ENCODE measurements around the gene TGM5.

The TGM5 gene

GRCh38 chr15:43218908-43219706 is 47.6 kb downstream of the TGM5 start:
- peak; percentile 40 for DNase-seq (ENCODE audit: low read depth)
- TF ChIP-seq, protein P1, sequence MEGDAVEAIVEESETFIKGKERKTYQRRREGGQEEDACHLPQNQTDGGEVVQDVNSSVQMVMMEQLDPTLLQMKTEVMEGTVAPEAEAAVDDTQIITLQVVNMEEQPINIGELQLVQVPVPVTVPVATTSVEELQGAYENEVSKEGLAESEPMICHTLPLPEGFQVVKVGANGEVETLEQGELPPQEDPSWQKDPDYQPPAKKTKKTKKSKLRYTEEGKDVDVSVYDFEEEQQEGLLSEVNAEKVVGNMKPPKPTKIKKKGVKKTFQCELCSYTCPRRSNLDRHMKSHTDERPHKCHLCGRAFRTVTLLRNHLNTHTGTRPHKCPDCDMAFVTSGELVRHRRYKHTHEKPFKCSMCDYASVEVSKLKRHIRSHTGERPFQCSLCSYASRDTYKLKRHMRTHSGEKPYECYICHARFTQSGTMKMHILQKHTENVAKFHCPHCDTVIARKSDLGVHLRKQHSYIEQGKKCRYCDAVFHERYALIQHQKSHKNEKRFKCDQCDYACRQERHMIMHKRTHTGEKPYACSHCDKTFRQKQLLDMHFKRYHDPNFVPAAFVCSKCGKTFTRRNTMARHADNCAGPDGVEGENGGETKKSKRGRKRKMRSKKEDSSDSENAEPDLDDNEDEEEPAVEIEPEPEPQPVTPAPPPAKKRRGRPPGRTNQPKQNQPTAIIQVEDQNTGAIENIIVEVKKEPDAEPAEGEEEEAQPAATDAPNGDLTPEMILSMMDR (conservative IDR thresholded peaks at IDR 0.05; ENCODE audit: low read length), result peak; percentile 33
- no peak overlapping the region for H3K4me3 ChIP-seq (ENCODE audit: low read length)

DNA sequence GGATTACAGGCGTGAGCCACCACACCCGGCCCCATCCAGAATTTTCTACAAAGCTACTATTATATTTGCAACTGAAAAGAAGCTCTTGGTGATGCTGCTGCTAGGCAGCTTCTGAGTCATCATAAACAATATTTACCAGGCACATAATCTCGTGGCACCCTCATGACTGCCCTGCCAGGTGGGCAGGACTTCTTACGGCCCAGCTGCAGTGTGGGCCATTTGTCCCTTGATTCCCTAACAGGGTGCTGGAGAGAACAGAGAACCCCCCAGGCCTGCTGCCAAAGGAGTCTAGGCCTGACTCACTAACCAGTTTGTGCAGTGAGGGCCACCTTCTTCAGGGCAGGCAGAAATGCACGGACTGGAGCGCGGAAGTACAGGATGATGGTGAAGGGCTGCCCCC is 50.8 kb downstream of the TGM5 start:
- no peak overlapping the region for H3K4me3 ChIP-seq (ENCODE audit: low read length)
- peak; percentile 10 for DNase-seq (ENCODE audit: low read depth)
- TF ChIP-seq, protein P1 (conservative IDR thresholded peaks at IDR 0.05; ENCODE audit: low read length), result no peak

DNA sequence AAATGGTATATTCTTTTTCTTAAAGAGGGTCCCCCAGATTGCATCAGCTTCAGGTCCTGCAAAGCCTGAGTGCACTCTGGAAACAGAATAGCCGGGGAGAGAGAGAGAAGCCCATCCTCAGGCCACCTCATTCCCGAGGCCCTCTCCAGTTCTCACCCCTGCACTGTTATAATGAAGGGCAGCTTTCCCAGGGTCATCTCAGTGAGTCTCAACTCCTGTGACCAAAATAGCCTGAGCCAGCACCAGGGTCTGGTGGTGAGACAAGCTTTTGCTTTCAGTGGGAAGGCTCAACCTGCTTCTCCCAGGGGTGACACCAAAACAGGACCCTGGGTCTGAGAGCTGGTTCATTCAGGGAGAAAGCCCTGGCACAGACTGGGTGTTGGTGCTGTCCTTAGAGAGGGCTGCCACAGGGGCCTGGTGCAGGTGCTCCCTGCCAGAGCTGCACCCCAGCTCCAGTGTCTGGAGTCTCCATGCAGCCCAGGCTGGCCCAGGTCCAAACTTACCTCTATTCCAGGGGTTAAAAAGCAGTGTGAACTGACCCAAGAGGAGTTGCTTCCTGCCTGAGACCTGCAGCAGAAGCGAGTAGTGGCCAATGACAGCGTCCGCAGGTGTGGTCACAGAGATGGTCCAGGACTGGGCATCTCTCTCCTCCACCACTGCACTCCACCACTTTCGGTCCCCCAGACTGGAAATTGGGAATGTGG is 52.0 kb downstream of the TGM5 start:
- TF ChIP-seq, protein P1 (conservative IDR thresholded peaks at IDR 0.05; ENCODE audit: low read length), result no peak
- H3K4me3 ChIP-seq (ENCODE audit: low read length), result no peak overlapping the region
- DNase-seq (ENCODE audit: low read depth), result no peak

DNA sequence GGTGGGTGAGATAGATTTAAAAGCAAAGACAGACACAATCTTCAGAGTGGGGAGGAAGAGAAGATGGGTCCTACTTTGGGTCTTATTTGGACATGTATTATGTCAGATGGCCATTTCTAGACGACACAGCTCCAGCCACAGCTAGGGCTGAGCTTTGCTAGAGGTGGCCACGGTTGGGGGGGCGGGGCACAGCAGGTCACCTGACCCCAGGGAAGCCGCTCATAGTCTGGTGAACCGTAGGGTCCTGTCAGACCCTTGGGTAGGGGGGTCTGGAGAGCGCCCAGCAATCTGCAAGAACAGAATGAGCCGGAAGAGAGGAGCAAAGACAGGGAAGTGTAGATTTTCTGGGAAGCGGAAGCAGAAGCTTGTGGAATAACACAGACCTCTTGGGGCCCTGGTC is 52.6 kb downstream of the TGM5 start:
- no peak overlapping the region for H3K4me3 ChIP-seq (ENCODE audit: low read length)
- DNase-seq (ENCODE audit: low read depth), result no peak
- TF ChIP-seq, protein P1 (conservative IDR thresholded peaks at IDR 0.05; ENCODE audit: low read length), result no peak

GRCh38 chr15:43213466-43213865 is 53.3 kb downstream of the TGM5 start:
- TF ChIP-seq, protein P1 (conservative IDR thresholded peaks at IDR 0.05; ENCODE audit: low read length), result no peak
- DNase-seq (ENCODE audit: low read depth), result no peak
- no peak overlapping the region for H3K4me3 ChIP-seq (ENCODE audit: low read length)

- DNase-seq (ENCODE audit: low read depth), result no peak
- H3K4me3 ChIP-seq (ENCODE audit: low read length), result no peak overlapping the region
- TF ChIP-seq, protein P1 (conservative IDR thresholded peaks at IDR 0.05; ENCODE audit: low read length), result no peak
Measured at GRCh38 chr15:43212951-43213350, 53.8 kb downstream of the TGM5 start.

GRCh38 chr15:43212299-43212698 is 54.4 kb downstream of the TGM5 start:
- TF ChIP-seq, protein P1 (conservative IDR thresholded peaks at IDR 0.05; ENCODE audit: low read length), result no peak
- no peak overlapping the region for H3K4me3 ChIP-seq (ENCODE audit: low read length)
- no peak for DNase-seq (ENCODE audit: low read depth)

All from AG10803 (cell line).